ENCODE data around the gene RAPGEF6.
"Not testable (repeated sequence)": the region's sequence is repeated elsewhere in the genome, so short reads cannot be mapped to it uniquely, and the experiment has no call there.

RAPGEF6 gene

DNA sequence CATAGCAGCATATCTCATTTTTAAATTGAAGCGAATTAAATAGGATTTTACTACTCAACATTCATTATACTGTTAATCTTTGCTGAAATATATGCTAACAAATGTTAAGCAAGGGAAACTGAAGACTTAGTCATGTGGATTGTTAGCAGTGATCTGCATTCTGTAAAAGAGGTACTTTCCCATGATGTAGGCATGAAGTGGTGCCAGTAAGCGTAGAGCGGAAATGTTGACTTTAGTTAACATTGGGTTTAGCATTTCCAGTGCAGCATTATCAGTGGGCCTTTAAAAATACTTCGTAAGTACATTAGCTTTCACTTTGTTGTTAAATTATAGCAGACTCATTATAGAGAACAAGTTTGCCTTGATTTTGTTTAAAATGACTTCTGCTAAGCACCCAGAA is 240.9 kb downstream of the RAPGEF6 start:
- in situ Hi-C loops (cut with HindIII; ENCODE audit: low sequenced_read_pairs) = no loop called here

DNA sequence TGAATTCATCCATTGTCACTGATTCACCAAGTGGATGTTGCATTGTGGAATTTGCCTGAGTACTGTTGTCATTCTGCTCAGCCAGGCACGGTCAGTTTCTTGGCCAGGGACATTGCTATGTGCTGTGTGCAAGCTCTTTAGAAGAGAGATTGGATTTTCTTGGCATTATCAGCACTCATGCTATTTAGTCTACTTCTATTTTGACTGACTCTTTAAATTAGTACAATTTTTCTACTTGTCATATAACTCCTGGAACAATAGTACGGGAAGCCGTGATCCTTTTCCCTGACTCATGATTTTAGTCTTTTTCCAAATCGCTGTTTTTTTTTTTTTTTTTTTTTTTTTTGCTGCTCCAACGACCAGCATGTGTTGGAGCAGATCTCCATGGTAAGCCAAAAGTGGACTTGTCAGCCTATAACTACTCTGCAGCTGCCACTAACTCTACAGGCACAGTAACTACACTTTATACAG is 241.5 kb downstream of the RAPGEF6 start:
- in situ Hi-C loops (cut with HindIII; ENCODE audit: low sequenced_read_pairs) = no loop called here

DNA sequence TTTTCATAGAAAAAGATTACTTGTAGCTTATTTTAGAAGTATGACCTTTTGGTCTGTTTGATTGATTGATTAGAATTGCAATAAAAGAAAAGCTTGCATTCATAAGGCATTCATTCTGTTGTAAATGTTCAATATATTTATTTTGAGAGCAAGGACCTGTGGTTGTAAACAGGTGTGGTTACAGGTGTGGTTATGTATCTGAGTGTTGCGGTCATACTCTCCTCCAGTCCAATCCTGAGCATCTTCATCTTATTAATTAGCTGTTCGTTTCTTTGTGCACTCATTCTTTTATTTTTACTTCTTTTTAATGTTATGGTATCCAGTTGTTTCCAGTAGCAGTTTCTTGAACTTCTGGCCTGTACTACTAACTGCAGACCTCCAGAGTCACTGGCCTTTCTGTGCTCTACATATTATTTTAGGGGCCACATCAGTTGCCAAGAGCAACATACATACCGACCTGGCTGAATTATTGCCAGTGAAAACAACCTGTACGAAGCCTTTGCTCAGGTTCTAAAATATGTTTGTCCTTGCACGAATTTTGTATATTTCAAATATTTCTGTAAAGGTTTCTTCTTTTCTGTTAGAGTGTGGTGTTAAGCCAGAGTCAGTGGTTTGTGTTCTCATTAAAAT is 242.4 kb downstream of the RAPGEF6 start:
- in situ Hi-C loops (cut with HindIII; ENCODE audit: low sequenced_read_pairs) = no loop called here

DNA sequence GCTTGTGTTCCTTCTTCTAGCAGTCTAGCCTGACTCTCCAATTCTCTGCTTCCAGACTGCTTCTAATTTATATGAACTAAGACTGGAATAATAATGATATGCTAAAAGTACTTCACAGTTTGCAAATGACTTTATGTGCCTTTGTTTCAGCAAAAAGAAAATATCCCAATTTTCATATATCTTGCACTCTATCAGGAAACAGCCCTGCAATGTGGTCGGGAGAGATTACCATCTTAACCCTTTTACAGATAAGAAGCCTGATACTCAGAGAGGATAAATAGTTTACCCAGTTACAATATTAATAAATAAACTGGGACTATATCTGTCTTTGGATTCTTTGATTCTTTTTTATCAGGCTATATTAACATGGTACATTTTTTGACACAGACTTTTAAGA is 245.2 kb downstream of the RAPGEF6 start:
- in situ Hi-C loops (cut with HindIII; ENCODE audit: low sequenced_read_pairs) = no loop called here

DNA sequence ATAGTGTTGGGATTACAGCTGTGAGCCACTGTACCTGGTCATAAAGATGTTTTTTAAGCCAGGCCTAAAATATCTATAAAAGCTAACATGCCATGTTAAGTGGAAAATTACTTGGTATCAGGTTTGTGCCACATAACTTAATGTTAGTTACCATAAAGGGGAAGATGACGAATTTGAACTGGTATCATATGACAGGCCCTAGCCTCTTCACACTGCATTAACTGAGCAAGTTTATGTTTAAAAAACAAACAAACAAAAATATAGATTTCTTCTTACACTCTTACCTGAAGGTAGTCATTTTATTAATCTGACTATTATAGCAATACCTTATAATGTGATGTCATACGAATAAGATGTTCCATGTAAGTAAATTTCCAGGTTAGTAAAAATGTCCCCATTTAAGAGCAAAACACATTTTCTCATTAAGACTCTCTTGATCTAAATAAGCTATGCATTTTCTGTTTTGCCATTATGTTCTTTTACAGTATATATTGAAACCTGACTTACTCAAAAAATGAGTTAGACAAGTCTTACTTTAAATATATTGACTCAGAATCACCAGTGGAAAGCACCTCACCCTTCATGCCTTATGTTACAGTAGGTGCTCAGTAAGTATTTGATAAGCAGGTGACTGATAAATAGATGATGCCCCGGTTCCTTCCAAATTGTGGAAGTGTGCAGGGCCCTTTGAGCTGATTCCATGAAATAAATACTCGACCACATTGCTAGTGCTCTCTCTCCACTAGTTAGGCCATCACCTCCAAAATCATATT is 245.7 kb downstream of the RAPGEF6 start:
- in situ Hi-C loops (cut with HindIII; ENCODE audit: low sequenced_read_pairs) = no loop called here

DNA sequence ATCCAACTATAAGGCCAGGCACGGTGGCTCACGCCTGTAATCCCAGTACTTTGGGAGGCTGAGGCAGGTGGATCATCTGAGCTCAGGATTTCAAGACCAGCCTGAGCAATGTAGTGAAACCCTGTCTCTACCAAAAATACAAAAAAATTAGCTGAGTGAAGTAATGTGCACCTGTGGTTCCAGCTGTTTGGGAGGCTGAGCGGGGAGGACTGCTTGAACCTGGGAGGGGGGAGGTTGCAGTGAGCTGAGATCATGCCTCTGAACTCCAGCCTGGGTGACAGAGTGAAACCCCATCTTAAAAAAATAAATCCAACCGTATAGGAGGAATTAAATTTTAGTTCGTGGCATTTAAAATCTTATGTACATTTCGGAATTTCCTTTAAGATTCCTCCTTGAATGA is 247.8 kb downstream of the RAPGEF6 start:
- in situ Hi-C loops (cut with HindIII; ENCODE audit: low sequenced_read_pairs) = no loop called here

DNA sequence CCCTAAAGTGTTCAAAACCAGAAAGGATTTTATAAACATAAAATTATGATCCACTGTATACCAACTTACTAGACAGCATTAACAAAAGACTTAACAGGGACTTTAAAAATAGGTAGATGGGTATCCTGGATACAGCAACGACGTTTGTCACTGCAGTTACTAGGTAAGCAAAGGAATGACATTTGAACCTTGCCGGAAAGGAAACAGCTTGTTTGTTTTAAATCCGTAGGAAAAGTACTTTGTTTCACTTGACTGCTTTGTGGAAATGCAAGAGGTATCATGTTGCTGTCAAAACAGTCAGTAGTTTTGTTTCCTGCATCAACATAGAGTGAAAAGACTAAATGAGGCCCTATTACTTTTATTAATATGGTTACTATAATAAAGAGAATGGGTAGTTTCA is 248.2 kb downstream of the RAPGEF6 start:
- in situ Hi-C loops (cut with HindIII; ENCODE audit: low sequenced_read_pairs) = no loop called here

DNA sequence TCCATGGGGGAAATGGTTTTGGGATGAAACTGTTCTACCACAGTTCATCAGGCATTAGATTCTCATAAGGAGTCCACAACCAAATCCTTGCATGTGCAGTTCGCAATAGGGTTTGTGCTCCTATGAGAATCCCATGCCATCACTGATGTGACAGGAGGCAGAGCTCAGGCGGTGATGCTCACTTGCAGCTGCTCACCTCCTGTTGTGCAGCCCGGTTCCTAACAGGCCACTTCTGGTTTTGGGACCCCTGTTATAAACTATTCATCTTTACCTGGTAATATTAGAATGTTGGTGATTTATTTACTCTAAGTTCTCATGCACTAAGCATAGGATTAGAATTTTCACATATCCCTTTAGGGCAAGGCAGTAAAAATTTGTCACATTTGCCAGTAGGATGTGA is 248.9 kb downstream of the RAPGEF6 start:
- in situ Hi-C loops (cut with HindIII; ENCODE audit: low sequenced_read_pairs) = no loop called here

DNA sequence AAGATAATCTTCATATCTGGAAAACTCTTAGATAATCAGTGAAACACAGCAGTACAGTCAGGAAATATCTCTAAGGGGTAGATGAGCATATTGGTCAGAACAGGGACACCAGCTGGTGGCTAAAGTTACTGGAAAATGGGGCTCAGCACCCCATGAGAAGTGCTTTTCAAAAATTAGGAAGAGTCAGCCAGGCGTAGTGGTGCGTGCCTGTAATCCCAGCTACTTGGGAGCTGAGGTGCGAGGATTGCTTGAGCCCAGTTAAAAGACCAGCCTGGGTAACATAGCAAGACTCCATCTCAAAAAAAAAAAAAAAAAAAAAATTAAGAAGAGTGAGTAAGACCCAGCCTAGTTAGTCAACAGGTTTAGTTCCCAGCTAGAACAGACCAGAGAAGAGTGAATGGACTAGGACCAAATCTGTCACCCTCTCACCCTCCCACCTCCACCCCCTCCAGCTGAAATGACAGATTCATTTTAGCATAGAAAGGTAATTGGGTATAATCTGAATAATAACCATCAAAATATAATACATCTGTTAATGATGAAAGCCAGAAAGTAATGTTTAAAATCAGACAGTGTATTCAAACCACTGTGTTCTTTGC is 250.3 kb downstream of the RAPGEF6 start:
- in situ Hi-C loops (cut with HindIII; ENCODE audit: low sequenced_read_pairs) = no loop called here

DNA sequence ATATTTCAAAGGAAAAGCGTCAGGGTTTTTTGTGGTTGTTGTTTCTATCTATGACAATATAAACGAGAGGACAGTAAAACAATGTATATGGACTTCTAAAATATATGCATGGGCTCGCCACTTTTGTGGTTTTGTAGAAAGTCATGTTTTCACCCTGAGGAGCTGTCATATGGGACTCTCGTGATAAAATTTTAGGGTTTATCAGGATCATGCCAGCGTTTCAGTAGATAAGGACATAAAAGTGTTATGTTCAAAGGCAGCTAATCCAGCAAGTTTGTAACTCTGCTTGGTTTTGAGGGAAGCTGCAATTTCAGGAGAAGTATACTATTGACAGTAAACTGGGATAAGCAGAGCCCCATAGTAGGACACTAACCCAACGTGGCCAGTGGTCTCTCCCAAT is 250.9 kb downstream of the RAPGEF6 start:
- in situ Hi-C loops (cut with HindIII; ENCODE audit: low sequenced_read_pairs) = no loop called here

DNA sequence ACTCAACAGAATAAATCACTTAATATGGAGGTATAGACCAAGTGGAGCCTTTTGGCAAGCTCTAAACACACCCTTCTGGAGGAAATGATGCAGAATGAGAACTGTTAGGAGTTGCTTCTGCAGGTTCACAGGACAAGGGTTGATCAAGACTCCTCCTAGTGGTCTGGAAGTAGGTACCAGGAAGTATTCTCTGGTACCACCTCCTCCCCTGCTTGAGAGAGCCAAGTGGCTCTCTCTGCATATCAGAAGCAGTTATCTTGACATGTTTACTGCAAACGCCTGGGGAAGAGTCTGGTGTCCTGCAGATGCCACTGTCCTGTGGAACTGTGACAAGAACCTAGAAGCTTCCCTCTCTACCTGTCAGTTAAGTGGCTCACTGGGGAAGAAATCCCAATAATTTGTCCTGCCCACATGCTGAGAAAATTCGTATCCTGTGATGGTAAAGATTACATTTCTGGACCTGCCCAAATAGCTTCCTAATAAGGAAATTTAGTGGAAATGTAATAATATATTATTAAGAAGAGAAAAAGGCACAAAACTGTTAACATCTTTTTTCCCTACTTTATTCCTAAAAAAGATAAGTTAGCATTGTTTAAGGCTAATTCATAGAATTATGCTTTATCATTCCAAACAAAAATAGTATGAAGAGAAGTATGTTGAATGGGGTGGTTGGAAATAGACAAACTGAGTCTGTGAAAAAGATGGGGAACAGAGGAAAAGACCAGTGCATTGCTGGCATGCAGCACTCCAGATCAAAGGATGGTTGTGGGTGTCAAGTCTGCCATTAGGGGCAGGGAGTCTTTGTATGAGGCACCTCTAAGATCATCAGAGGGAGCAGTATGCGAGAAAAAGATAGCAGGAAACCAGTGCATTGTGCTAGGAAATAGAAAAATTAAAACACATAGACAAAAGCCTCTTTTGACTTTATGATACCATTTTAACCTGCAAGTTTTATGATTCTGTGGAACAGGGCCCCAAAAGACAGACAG is 252.3 kb downstream of the RAPGEF6 start:
- in situ Hi-C loops (cut with HindIII; ENCODE audit: low sequenced_read_pairs) = no loop called here

DNA sequence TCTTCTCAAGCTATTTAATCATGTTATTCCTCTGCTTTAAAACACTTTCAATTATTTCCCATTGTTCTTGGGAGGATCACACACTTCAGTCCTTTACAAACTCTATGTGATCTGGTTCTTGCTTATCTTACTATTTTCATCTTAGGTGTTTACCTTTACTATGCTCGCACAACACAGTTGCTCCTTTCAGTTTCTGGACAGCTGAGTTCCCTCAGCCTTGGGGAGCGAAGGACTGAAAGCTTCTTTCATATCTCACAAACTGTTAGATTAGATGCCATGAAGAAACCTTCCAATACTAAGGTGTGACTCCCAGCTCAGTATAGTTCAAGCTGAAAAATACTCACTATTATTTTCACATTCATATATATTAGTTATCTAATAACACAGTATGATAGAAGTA is 253.3 kb downstream of the RAPGEF6 start:
- in situ Hi-C loops (cut with HindIII; ENCODE audit: low sequenced_read_pairs) = no loop called here

DNA sequence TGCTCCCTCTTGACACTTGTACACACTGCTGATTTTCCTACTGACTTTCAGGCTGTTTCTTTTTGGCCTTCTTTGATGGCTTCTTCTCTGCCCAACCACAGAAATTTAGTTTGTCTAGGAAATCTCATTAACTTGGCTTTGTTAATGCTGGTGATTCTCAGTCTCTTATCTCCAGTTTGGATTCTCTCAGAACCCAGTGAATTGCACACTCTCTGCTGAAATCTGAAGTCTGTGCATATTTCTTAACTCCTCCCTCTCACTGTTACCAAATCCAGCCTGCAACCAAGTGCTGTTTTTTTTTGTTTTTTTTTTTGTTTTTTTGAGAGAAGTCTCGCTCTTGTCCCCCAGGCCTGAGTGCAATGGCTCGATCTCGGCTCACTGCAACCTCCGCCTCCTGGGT is 254.0 kb downstream of the RAPGEF6 start:
- in situ Hi-C loops (cut with HindIII; ENCODE audit: low sequenced_read_pairs) = no loop called here

DNA sequence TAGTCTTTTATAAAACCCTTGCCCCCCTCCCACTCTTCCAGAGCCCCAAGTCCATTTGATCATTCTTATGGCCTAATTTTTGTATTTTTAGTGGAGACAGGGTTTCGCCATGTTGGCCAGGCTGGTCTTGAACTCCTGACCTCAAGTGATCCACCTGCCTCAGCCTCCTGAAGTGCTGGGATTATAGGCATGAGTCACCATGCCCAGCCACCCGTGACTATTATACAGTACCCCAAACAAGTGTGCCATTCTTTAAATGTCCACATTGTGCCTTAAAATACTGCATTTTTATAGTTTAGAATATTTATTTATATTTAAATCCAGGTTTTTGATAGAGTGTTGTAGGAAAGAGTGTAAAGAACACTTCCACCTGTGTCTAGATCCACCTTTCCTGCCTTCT is 254.8 kb downstream of the RAPGEF6 start:
- in situ Hi-C loops (cut with HindIII; ENCODE audit: low sequenced_read_pairs) = not testable (repeated sequence)

DNA sequence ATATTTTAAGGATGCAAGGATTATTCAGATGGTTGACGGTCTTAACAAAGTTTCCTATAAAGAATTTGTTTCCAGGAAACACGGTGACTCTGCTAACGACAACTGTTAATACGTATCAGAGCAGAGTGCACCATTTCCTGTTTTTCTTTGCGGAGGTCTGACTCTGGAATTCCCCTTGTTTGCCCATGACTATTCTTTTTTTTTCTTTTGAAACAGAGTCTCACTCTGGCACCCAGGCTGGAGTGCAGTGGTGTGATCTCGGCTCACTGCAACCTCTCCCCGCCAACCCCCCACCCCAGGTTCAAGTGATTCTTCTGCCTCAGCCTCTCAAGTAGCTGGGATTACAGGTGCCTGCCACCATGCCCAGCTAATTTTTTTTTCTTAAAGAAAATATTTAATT is 255.3 kb downstream of the RAPGEF6 start:
- in situ Hi-C loops (cut with HindIII; ENCODE audit: low sequenced_read_pairs) = no loop called here

DNA sequence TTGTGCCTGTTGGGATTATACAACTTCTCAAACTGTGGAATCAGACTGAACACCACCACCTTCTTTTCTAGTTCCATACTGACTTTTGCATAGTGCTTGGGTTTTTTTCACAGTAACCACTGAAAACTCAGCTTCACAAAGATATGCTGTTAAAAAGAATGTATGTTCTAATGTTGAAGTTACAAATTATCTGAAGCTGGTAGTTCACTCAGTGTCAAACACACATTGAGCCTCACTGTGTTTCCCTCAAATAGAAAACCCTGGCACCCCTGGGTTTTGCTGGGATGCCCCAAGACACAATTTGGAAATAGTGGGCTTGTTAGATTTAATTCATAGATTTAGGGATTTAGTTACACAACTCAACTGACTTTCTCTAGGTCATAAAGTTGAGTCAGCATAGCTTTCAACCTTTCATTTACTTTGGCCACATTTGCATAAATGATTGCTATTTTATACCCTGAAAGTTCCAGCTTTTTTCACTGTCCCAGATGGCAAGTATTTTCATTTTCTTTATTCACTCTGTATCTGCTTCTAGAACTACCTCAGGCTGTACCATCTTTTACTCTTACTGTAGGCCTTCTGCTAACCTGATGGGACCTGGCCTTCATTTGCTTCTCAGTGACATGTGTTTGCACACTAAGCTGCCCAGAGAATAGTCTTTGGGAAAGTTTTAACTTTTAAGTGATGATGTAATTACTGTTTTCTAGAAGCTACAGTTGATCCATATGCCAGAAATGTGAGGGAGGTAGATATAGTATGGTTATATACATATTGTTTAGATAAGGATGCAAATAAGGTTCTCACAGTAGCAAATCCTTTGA is 256.1 kb downstream of the RAPGEF6 start:
- in situ Hi-C loops (cut with HindIII; ENCODE audit: low sequenced_read_pairs) = no loop called here

DNA sequence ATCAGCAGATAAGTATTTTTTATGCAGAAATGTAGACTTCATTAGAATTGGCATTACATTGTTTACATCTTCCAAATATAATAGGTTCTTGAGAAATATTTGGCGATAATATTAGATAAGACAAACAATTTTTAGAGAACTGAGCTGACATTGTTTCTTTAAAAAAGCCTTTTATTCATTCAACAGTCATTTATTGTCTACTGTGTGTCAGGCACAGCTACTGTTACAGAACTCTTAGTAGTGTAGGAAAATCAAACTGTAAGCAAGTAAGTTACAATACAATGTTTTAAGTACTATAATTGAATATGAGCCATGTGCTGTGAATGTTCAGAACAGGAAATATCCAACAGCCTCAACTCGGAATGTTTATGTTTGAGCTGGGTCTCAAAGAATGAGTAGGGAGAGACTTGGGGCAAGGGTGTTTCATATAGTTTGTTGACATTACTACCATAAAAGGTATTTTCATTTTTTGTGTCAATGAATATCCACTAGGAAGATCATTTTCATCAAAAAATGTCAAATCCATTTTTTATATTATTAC is 257.2 kb downstream of the RAPGEF6 start:
- in situ Hi-C loops (cut with HindIII; ENCODE audit: low sequenced_read_pairs) = no loop called here

DNA sequence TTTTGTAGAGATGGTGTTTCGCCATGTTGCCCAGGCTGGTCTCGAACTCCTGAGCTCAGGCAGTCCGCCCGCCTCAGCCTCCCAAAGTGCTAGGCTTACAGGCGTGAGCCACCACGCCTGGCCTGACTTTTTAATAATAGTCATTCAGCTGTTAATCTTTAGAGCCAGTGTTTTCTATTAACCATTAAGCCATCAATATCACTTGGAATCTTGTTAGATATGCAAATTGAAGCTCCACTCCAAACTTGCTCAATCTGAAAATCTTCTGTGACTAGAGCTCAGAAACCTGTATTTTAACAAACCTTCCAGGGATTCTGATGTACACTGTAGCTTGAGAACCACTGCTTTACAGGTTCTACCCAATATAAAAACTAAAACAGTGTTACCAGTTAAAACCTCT is 257.7 kb downstream of the RAPGEF6 start:
- in situ Hi-C loops (cut with HindIII; ENCODE audit: low sequenced_read_pairs) = no loop called here

DNA sequence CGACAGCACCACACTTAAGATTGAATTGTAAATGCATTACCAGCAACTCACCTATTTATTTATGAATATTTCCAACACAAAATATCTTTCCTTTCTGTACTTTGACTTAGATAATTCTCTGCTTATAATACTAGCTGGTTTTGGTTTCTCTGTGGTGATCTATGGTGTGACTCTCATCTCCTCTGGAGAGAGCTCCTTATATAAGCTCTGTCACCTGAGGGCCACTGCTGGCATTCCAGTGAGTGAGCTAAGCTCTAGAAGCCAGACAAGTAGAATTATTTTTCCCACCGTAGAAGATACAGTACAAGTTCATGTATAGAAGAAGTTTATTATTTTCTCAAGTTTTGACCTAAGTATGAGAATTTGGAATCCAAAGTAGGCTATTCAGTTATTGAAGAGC is 259.7 kb downstream of the RAPGEF6 start:
- in situ Hi-C loops (cut with HindIII; ENCODE audit: low sequenced_read_pairs) = no loop called here

All from DLD1 (cell line).